HUES64 (cell line): ENCODE data around the gene TADA2B.

Experiments used
- H3K27ac ChIP-seq: 2 replicates; pipeline ENCODE4 v1.7.0; 2013; ENCODE audit warnings: low read depth, low read length, inconsistent platforms
- H3K27me3 ChIP-seq: 2 replicates; pipeline ENCODE4 v1.6.1; 2013; ENCODE audit warnings: mild to moderate bottlenecking, low read length; ENCODE audit not compliant: insufficient read depth
- H3K36me3 ChIP-seq: 2 replicates; pipeline ENCODE4 v1.6.1; 2013; ENCODE audit warnings: mild to moderate bottlenecking, low read length; ENCODE audit not compliant: insufficient read depth
- H3K4me1 ChIP-seq: 2 replicates; pipeline ENCODE4 v1.6.1; 2013; ENCODE audit warnings: mild to moderate bottlenecking, low read length, moderate library complexity; ENCODE audit not compliant: insufficient read depth
- H3K4me3 ChIP-seq: 2 replicates; pipeline ENCODE4 v1.5.1; 2013; ENCODE audit warnings: mild to moderate bottlenecking, low read length, moderate library complexity
- H3K9ac ChIP-seq: 2 replicates; pipeline ENCODE4 v1.6.1; 2013; ENCODE audit warnings: mild to moderate bottlenecking, low read depth, low read length
- H3K9me3 ChIP-seq: 2 replicates; pipeline ENCODE4 v1.6.1; 2013; ENCODE audit warnings: low read depth, low read length; ENCODE audit not compliant: insufficient read depth
- WGBS: fragments of 150-250, 120-280 bp; methylation state at CpG from one replicate; pipeline ENCODE4 v1.1.7; 2013; ENCODE audit warnings: missing lambda C conversion rate; 5-methylcytosine and 5-hydroxymethylcytosine counted together

Gene TADA2B

GRCh38 chr4:7051144-7051495 lies 7.9 kb downstream of the TADA2B start:
- no peak overlapping the region for H3K4me3 ChIP-seq
- H3K27ac ChIP-seq = no peak overlapping the region
- H3K4me1 ChIP-seq = no peaks in the 10 kb centered on the region
- H3K36me3 ChIP-seq = peaks cover 21% of the 10 kb centered on the region
- no peaks in the 10 kb centered on the region for H3K27me3 ChIP-seq
- no peak overlapping the region for H3K9ac ChIP-seq
- no peaks in the 10 kb centered on the region for H3K9me3 ChIP-seq
- WGBS = 91% methylated on average over 12 of the region's 12 CpGs

DNA sequence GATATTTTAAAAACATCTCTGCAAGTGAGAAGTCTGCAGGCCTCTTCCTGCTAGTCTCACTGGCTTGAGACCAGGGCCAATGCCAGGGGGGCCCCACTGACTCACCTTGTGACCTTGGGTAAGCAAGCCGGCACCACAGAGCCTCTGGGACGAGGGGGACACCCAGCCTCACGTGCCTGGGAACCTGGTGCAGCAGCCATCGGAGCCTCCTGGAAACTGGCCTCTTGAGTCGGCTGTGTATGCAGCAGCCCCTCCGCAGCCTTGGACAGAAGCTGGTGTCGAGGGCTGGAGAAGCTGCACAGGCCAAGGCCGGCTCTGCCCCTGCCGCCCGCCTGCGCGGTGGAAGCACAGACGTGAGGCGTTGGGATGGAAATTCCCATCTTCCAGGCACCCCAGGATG lies 8.7 kb downstream of the TADA2B start:
- 95% methylated on average over 14 of the region's 14 CpGs for WGBS
- Histone ChIP-seq H3K27me3 (no peaks in the 10 kb centered on the region), H3K9me3 (no peaks in the 10 kb centered on the region), H3K4me1 (no peaks in the 10 kb centered on the region), H3K27ac (no peak overlapping the region), H3K9ac (no peak overlapping the region), H3K4me3 (no peak overlapping the region), H3K36me3 (peaks cover 23% of the 10 kb centered on the region)

GRCh38 chr4:7052313-7052712 lies 9.1 kb downstream of the TADA2B start:
- H3K9me3 ChIP-seq = no peaks in the 10 kb centered on the region
- 95% methylated on average over 14 of the region's 14 CpGs for WGBS
- H3K4me3 ChIP-seq = no peak overlapping the region
- H3K36me3 ChIP-seq = peaks cover 23% of the 10 kb centered on the region
- H3K27me3 ChIP-seq = no peaks in the 10 kb centered on the region
- no peaks in the 10 kb centered on the region for H3K4me1 ChIP-seq
- H3K27ac ChIP-seq = no peak overlapping the region
- no peak overlapping the region for H3K9ac ChIP-seq

DNA sequence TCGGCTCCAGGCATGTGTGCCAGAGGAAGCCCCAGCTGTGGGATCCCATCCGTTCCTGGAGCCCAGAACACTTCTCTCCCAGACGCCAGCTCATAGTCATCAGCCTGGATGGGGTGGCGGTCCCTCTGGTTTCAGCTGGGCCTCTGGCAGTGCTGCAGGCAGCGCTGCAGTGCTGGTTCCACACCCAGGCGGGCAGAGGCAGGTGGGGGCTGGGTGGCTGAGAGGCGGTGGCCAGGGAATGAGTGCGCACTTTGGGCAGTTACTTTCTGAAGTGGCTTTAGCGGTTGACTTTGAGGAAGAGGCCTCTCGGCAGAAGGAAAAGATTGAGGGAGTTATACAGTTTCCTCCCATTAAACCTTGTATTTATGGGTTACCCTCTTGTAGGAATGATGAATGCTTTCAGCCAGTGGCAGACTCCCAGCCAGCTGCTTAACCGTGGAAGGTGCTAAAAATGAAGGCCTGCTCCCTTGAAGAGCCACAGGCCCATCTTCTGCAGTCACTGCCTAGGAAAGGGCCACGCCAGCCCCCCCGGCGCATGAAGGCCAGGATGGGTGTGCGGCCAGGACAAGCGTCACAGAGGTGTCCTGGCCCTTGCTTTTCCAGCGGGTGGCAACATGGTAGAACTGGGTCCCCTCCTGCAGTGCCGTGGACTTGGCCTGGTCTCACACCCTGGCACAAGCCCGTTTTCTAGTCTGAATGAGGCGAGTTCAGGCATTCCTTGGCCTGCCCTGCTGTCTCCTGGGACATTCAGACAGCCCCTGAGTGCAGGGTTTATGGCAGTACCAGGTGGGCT lies 9.9 kb downstream of the TADA2B start:
- WGBS = 91% methylated on average over 20 of the region's 20 CpGs

GRCh38 chr4:7054106-7054880 lies 11.1 kb downstream of the TADA2B start:
- Histone ChIP-seq H3K4me1 (no peaks in the 10 kb centered on the region), H3K4me3 (no peak overlapping the region), H3K27ac (no peak overlapping the region), H3K9ac (no peak overlapping the region), H3K9me3 (no peaks in the 10 kb centered on the region), H3K36me3 (peaks cover 37% of the 10 kb centered on the region), H3K27me3 (no peaks in the 10 kb centered on the region)
- 96% methylated on average over 52 of the region's 52 CpGs for WGBS

More for the DNA sequence above, 9.9 kb downstream of the TADA2B start:
- Histone ChIP-seq H3K27me3 (no peaks in the 10 kb centered on the region), H3K36me3 (peaks cover 26% of the 10 kb centered on the region), H3K4me1 (no peaks in the 10 kb centered on the region), H3K4me3 (no peak overlapping the region), H3K27ac (no peak overlapping the region), H3K9ac (no peak overlapping the region), H3K9me3 (no peaks in the 10 kb centered on the region)

GRCh38 chr4:7055111-7055989 lies 12.2 kb downstream of the TADA2B start:
- Histone ChIP-seq H3K4me1 (no peaks in the 10 kb centered on the region), H3K9ac (no peak overlapping the region), H3K27me3 (no peaks in the 10 kb centered on the region), H3K36me3 (peaks cover 47% of the 10 kb centered on the region), H3K4me3 (no peak overlapping the region), H3K9me3 (no peaks in the 10 kb centered on the region), H3K27ac (no peak overlapping the region)
- 93% methylated on average over 31 of the region's 31 CpGs for WGBS

- H3K36me3 ChIP-seq = peaks cover 53% of the 10 kb centered on the region
- H3K27me3 ChIP-seq = no peaks in the 10 kb centered on the region
- no peak overlapping the region for H3K9ac ChIP-seq
- no peak overlapping the region for H3K4me3 ChIP-seq
- 96% methylated on average over 10 of the region's 10 CpGs for WGBS
- no peaks in the 10 kb centered on the region for H3K4me1 ChIP-seq
- H3K27ac ChIP-seq = no peak overlapping the region
- no peaks in the 10 kb centered on the region for H3K9me3 ChIP-seq
These were observed 12.8 kb downstream of the TADA2B start for GRCh38 chr4:7055990-7056325.

GRCh38 chr4:7058792-7059191 lies 15.6 kb downstream of the TADA2B start:
- 91% methylated on average over 3 of the region's 3 CpGs for WGBS
- Histone ChIP-seq H3K9ac (no peak overlapping the region), H3K4me1 (no peaks in the 10 kb centered on the region), H3K36me3 (peaks cover 78% of the 10 kb centered on the region), H3K27ac (no peak overlapping the region), H3K27me3 (no peaks in the 10 kb centered on the region), H3K4me3 (no peak overlapping the region), H3K9me3 (no peaks in the 10 kb centered on the region)

- H3K9ac ChIP-seq = no peak overlapping the region
- no peaks in the 10 kb centered on the region for H3K27me3 ChIP-seq
- H3K9me3 ChIP-seq = no peaks in the 10 kb centered on the region
- H3K27ac ChIP-seq = no peak overlapping the region
- H3K4me1 ChIP-seq = no peaks in the 10 kb centered on the region
- no peak overlapping the region for H3K4me3 ChIP-seq
- 95% methylated on average over 11 of the region's 11 CpGs for WGBS
- peaks cover 80% of the 10 kb centered on the region for H3K36me3 ChIP-seq
These were observed 16.5 kb downstream of the TADA2B start for GRCh38 chr4:7059662-7060061.

GRCh38 chr4:7060346-7061150 lies 17.4 kb downstream of the TADA2B start:
- 94% methylated on average over 20 of the region's 20 CpGs for WGBS
- Histone ChIP-seq H3K4me1 (no peaks in the 10 kb centered on the region), H3K27ac (no peak overlapping the region), H3K9ac (no peak overlapping the region), H3K36me3 (peaks cover 77% of the 10 kb centered on the region), H3K27me3 (no peaks in the 10 kb centered on the region), H3K9me3 (no peaks in the 10 kb centered on the region), H3K4me3 (no peak overlapping the region)
